Neuronal stem cell (in vitro differentiated cells): ENCODE data around the gene NAT10.

ENCODE experiments used
- DNase-seq: peaks from one replicate; pipeline ENCODE4 v3.0.0-alpha.2; 2013; ENCODE audit warnings: low spot score
- H2AFZ ChIP-seq: one replicate; pipeline ENCODE4 v1.6.1; 2013; ENCODE audit warnings: mild to moderate bottlenecking, low read length, inconsistent platforms
- H2AK5ac ChIP-seq: 2 replicates; pipeline ENCODE4 v1.6.1; 2013; ENCODE audit warnings: low read depth, mild to moderate bottlenecking, inconsistent platforms, low read length, moderate library complexity, mixed read lengths
- H2BK120ac ChIP-seq: 2 replicates; pipeline ENCODE4 v1.6.1; 2013; ENCODE audit warnings: low read depth, mild to moderate bottlenecking, inconsistent platforms, low read length, moderate library complexity, mixed read lengths
- H2BK12ac ChIP-seq: one replicate; pipeline ENCODE4 v1.6.1; 2013; ENCODE audit warnings: low read length, inconsistent platforms
- H2BK15ac ChIP-seq: 2 replicates; pipeline ENCODE4 v1.6.1; 2013; ENCODE audit warnings: mild to moderate bottlenecking, low read length, inconsistent platforms, mixed read lengths
- H2BK5ac ChIP-seq: one replicate; pipeline ENCODE4 v1.6.1; 2013; ENCODE audit warnings: inconsistent platforms, mild to moderate bottlenecking, low read length, moderate library complexity
- H3K14ac ChIP-seq: one replicate; pipeline ENCODE4 v1.6.1; 2013; ENCODE audit warnings: low read length, inconsistent platforms
- H3K18ac ChIP-seq: 2 replicates; pipeline ENCODE4 v1.6.1; 2013; ENCODE audit warnings: low read length, inconsistent platforms
- H3K23ac ChIP-seq: 2 replicates; pipeline ENCODE4 v1.6.1; 2013; ENCODE audit warnings: low read depth, mild to moderate bottlenecking, mixed read lengths, low read length, inconsistent platforms; ENCODE audit not compliant: poor library complexity
- H3K27ac ChIP-seq: replicated peaks from 3 replicates; pipeline ENCODE4 v1.5.1; 2013; ENCODE audit warnings: low read length, inconsistent platforms
- H3K27me3 ChIP-seq, 3 experiments: 2 replicates each; pipeline ENCODE4 v1.6.1; 2013; ENCODE audit warnings: low read length in 3 of 3, mild to moderate bottlenecking in 2 of 3, inconsistent platforms in 1 of 3, low read depth in 1 of 3, mixed read lengths in 1 of 3, moderate library complexity in 1 of 3; ENCODE audit not compliant: control insufficient read depth in 3 of 3, insufficient read depth in 3 of 3
- H3K36me3 ChIP-seq, 2 donors: replicated peaks in 1 of 2; 2 replicates each; pipeline ENCODE4 v1.6.1; 2013; ENCODE audit warnings: low read length in 2 of 2; ENCODE audit not compliant: control insufficient read depth in 2 of 2, insufficient read depth in 2 of 2
- H3K4ac ChIP-seq: 2 replicates; pipeline ENCODE4 v1.6.1; 2013; ENCODE audit warnings: inconsistent platforms, mild to moderate bottlenecking, low read length, moderate library complexity
- H3K4me1 ChIP-seq, 2 donors: 1 replicate in 1 of 2; 2 replicates in 1 of 2; pipeline ENCODE4 v1.6.1; 2013; ENCODE audit warnings: low read length in 2 of 2, low read depth in 1 of 2; ENCODE audit not compliant: control insufficient read depth in 2 of 2, insufficient read depth in 1 of 2
- H3K4me2 ChIP-seq: one replicate; pipeline ENCODE4 v1.6.1; 2013; ENCODE audit warnings: mild to moderate bottlenecking, low read length, inconsistent platforms; ENCODE audit not compliant: insufficient read depth, poor library complexity, severe bottlenecking
- H3K4me3 ChIP-seq, 2 donors: 2 replicates each; pipeline ENCODE4 v1.5.1; 2013; ENCODE audit warnings: low read length in 2 of 2, mild to moderate bottlenecking in 2 of 2, inconsistent platforms in 1 of 2, moderate library complexity in 1 of 2
- H3K79me1 ChIP-seq: one replicate; pipeline ENCODE4 v1.6.1; 2013; ENCODE audit warnings: low read depth, mild to moderate bottlenecking, inconsistent platforms, low read length, moderate library complexity
- H3K9ac ChIP-seq: one replicate; pipeline ENCODE4 v1.6.1; 2013; ENCODE audit warnings: mild to moderate bottlenecking, low read depth, low read length, inconsistent platforms; ENCODE audit not compliant: poor library complexity
- H3K9me3 ChIP-seq, 2 donors: replicated peaks in 1 of 2; 2 replicates each; pipeline versions ENCODE3 to v1.6.1; 2013; ENCODE audit warnings: low read length in 2 of 2, mild to moderate bottlenecking in 2 of 2, inconsistent platforms in 1 of 2, low read depth in 1 of 2, mixed read lengths in 1 of 2, moderate library complexity in 1 of 2; ENCODE audit not compliant: control insufficient read depth in 2 of 2, insufficient read depth in 1 of 2
- H4K8ac ChIP-seq: one replicate; pipeline ENCODE4 v1.6.1; 2013; ENCODE audit warnings: low read depth, mild to moderate bottlenecking, inconsistent platforms, low read length, moderate library complexity
- H4K91ac ChIP-seq: one replicate; pipeline ENCODE4 v1.6.1; 2013; ENCODE audit warnings: low read length, low read depth, mild to moderate bottlenecking, inconsistent platforms; ENCODE audit not compliant: poor library complexity
- WGBS, 2 donors: extraction: QIAGEN DNeasy Blood & Tissue Kit; methylation state at CpG; one replicate each; pipeline ENCODE4 v1.1.7; 2013; ENCODE audit warnings: missing lambda C conversion rate in 2 of 2, mixed read lengths in 1 of 2; ENCODE audit not compliant: insufficient read length in 2 of 2, insufficient replicate concordance in 1 of 2; ENCODE audit errors: extremely low coverage in 2 of 2; 5-methylcytosine and 5-hydroxymethylcytosine counted together

The NAT10 gene

GRCh38 chr11:34145847-34146381, 40.5 kb downstream of the NAT10 start:
- Histone ChIP-seq H2BK5ac (no peak overlapping the region), H2BK120ac (no peak overlapping the region), H4K8ac (no peak overlapping the region), H4K91ac (no peak overlapping the region), H3K4me2 (no peak overlapping the region), H3K4me1 (peaks cover 0 to 40% of the 10 kb centered on the region in 2 donors), H3K27ac (no peak overlapping the region), H2AK5ac (no peak overlapping the region), H3K23ac (no peak overlapping the region), H3K18ac (no peak overlapping the region), H2BK12ac (no peak overlapping the region), H3K9me3 (no peaks in the 10 kb centered on the region), H3K79me1 (no peaks in the 10 kb centered on the region), H2AFZ (no peak overlapping the region), H2BK15ac (no peak overlapping the region), H3K27me3 (no peaks in the 10 kb centered on the region), H3K14ac (no peak overlapping the region), H3K36me3 (peaks cover 20 to 88% of the 10 kb centered on the region in 2 donors), H3K4me3 (no peak overlapping the region), H3K9ac (no peak overlapping the region), H3K4ac (no peak overlapping the region)
- WGBS, 2 donors = no CpG with 5 or more reads among the region's 8 CpGs
- no peak for DNase-seq

DNA sequence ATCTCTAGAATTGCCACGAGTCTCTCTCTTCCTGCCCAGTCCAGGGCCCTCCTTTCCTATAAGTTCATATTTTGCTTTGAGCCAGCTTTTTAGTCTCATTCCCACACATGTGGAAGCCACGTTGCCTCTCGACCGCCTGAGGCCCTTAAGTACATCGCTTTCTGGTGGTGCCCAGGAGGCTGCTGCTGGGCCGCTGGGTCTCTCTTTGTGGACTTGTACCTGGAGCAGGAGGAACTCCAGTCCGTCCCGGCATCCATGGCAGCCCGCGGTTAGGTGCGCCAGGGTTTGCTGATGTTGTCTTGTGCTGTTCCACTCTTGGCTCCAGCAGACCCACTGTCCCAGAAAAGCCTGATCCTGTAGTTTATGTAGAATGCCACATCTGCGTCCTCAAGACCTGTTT, 41.0 kb downstream of the NAT10 start:
- no peak overlapping the region for H4K91ac ChIP-seq
- H3K14ac ChIP-seq = no peak overlapping the region
- H3K4ac ChIP-seq = no peak overlapping the region
- no peak overlapping the region for H3K4me3 ChIP-seq
- H3K4me1 ChIP-seq = peaks cover 0 to 40% of the 10 kb centered on the region in 2 donors
- no peak overlapping the region for H3K4me2 ChIP-seq
- no peak for DNase-seq
- no peaks in the 10 kb centered on the region for H3K27me3 ChIP-seq
- no peak overlapping the region for H2BK15ac ChIP-seq
- peaks cover 18 to 88% of the 10 kb centered on the region in 2 donors for H3K36me3 ChIP-seq
- H3K23ac ChIP-seq = no peak overlapping the region
- no peak overlapping the region for H3K9ac ChIP-seq
- no peak overlapping the region for H3K18ac ChIP-seq
- no peak overlapping the region for H2AFZ ChIP-seq
- H3K27ac ChIP-seq = no peak overlapping the region
- H2BK12ac ChIP-seq = no peak overlapping the region
- no peak overlapping the region for H2AK5ac ChIP-seq
- no peaks in the 10 kb centered on the region for H3K9me3 ChIP-seq
- WGBS, 2 donors = no CpG with 5 or more reads among the region's 12 CpGs
- no peak overlapping the region for H2BK120ac ChIP-seq
- no peaks in the 10 kb centered on the region for H3K79me1 ChIP-seq
- H4K8ac ChIP-seq = no peak overlapping the region
- no peak overlapping the region for H2BK5ac ChIP-seq

DNA sequence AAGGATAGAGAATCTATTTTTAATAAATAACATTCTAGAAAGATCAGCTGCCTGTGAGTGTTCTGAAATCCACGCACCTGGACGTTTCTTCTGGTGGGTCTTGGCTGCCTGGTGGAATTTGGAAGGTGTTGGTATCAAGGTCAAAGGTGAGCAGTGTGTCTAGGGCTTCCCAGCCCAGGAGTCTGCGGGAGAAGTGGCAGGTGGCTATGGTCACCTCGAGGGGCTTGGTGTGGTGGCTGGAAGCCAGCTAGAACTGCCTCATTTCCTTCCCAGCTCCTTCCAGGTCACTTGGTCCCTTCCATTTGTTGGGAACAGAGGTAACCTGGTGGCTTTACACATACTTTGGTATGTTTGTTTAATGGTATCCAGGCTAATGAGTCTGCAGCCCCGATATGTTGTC, 41.4 kb downstream of the NAT10 start:
- DNase-seq = no peak

DNA sequence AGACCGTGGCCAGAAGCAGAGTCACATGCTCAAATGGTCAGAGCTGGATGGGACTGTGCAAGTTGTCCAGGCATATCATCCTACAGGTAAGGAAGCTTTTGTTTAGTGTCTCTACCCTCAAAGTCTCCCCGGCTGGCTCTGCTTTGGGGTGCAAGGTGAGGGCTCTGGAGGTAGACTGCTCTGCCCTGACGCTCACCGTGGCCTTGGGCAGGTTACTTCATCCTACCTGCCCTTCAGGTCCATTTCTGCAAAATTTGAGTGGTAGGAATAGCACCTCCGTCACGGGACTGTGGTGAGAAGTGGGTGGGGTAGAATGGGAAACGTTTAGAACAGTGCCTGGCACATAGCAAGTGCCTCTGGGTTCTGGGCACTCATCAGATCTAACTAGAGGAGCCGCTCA, 42.2 kb downstream of the NAT10 start:
- Histone ChIP-seq H2BK15ac (no peak overlapping the region), H3K4me1 (peaks cover 0 to 35% of the 10 kb centered on the region in 2 donors), H4K91ac (no peak overlapping the region), H3K4me2 (no peak overlapping the region), H3K23ac (no peak overlapping the region), H3K27me3 (no peaks in the 10 kb centered on the region), H3K14ac (no peak overlapping the region), H3K4me3 (no peak overlapping the region), H2BK120ac (no peak overlapping the region), H3K79me1 (no peaks in the 10 kb centered on the region), H2BK5ac (no peak overlapping the region), H2AK5ac (no peak overlapping the region), H3K27ac (no peak overlapping the region), H3K36me3 (peaks cover 15 to 88% of the 10 kb centered on the region in 2 donors), H3K9me3 (no peaks in the 10 kb centered on the region), H2AFZ (no peak overlapping the region), H3K18ac (no peak overlapping the region), H3K9ac (no peak overlapping the region), H3K4ac (no peak overlapping the region), H2BK12ac (no peak overlapping the region), H4K8ac (no peak overlapping the region)
- DNase-seq = no peak
- no CpG with 5 or more reads among the region's 8 CpGs for WGBS, 2 donors

More for the DNA sequence above, 41.4 kb downstream of the NAT10 start:
- no peaks in the 10 kb centered on the region for H3K27me3 ChIP-seq
- H3K9ac ChIP-seq = no peak overlapping the region
- H3K4me3 ChIP-seq = no peak overlapping the region
- H3K27ac ChIP-seq = no peak overlapping the region
- no peak overlapping the region for H3K4me2 ChIP-seq
- H2BK120ac ChIP-seq = no peak overlapping the region
- no peak overlapping the region for H3K4ac ChIP-seq
- H3K18ac ChIP-seq = no peak overlapping the region
- no peaks in the 10 kb centered on the region for H3K9me3 ChIP-seq
- no peak overlapping the region for H3K23ac ChIP-seq
- peaks cover 16 to 88% of the 10 kb centered on the region in 2 donors for H3K36me3 ChIP-seq
- no peak overlapping the region for H2BK15ac ChIP-seq
- no peak overlapping the region for H2AK5ac ChIP-seq
- H2BK5ac ChIP-seq = no peak overlapping the region
- H3K79me1 ChIP-seq = no peaks in the 10 kb centered on the region
- no peak overlapping the region for H2BK12ac ChIP-seq
- no peak overlapping the region for H2AFZ ChIP-seq
- peaks cover 0 to 40% of the 10 kb centered on the region in 2 donors for H3K4me1 ChIP-seq
- no peak overlapping the region for H3K14ac ChIP-seq
- H4K8ac ChIP-seq = no peak overlapping the region
- WGBS, 2 donors = no CpG with 5 or more reads among the region's 5 CpGs
- H4K91ac ChIP-seq = no peak overlapping the region
